ENCODE results near the gene PDE10A.

The PDE10A gene

GRCh38 chr6:165448210-165448609, 214.8 kb downstream of the PDE10A start:
- no peak for TF ChIP-seq CTCF (IDR thresholded peaks at IDR 0.05; ENCODE audit: poor library complexity, severe bottlenecking)
- Histone ChIP-seq H3K36me3 (ENCODE audit: low read depth) (no peaks in the 10 kb centered on the region), H3K27ac (ENCODE audit: poor library complexity, severe bottlenecking) (no peak overlapping the region), H3K4me1 (ENCODE audit: insufficient read depth, poor library complexity, severe bottlenecking) (no peaks in the 10 kb centered on the region), H3K9me3 (ENCODE audit: severe bottlenecking) (no peaks in the 10 kb centered on the region), H3K27me3 (ENCODE audit: insufficient read depth, poor library complexity, severe bottlenecking) (no peaks in the 10 kb centered on the region), H3K4me3 (ENCODE audit: severe bottlenecking) (no peak overlapping the region)
- ATAC-seq (ENCODE audit: low read depth) (no peak), DNase-seq (ENCODE audit: low spot score) (no peak)

DNA sequence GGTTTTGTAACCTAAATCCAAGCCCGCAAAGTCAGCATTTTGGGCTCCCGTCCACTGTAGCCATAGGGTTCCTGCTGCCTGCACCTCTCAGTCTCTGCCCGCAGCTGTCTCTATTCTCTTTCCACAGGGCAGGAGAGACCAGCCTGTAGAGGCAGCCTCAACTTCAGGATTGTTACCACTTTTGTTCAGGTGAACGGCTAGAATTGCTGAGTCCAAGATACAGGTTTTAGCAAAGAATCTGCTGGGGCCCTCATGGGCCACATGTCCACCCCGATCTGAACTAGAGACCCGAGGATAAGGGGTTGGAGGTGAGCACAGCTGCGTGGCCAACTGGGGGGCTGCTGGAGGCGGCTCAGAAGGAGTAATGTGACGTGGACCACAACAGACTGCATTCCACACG, 215.9 kb downstream of the PDE10A start:
- no peaks in the 10 kb centered on the region for H3K9me3 ChIP-seq (ENCODE audit: severe bottlenecking)
- no peak overlapping the region for H3K4me3 ChIP-seq (ENCODE audit: severe bottlenecking)
- no peaks in the 10 kb centered on the region for H3K36me3 ChIP-seq (ENCODE audit: low read depth)
- no peak overlapping the region for H3K27ac ChIP-seq (ENCODE audit: poor library complexity, severe bottlenecking)
- ATAC-seq (ENCODE audit: low read depth) (no peak; the same call in 2 of the 3 replicates), DNase-seq (ENCODE audit: low spot score) (no peak)
- H3K4me1 ChIP-seq (ENCODE audit: insufficient read depth, poor library complexity, severe bottlenecking), result no peaks in the 10 kb centered on the region
- no peak for TF ChIP-seq CTCF (IDR thresholded peaks at IDR 0.05; ENCODE audit: poor library complexity, severe bottlenecking)
- no peaks in the 10 kb centered on the region for H3K27me3 ChIP-seq (ENCODE audit: insufficient read depth, poor library complexity, severe bottlenecking)

DNA sequence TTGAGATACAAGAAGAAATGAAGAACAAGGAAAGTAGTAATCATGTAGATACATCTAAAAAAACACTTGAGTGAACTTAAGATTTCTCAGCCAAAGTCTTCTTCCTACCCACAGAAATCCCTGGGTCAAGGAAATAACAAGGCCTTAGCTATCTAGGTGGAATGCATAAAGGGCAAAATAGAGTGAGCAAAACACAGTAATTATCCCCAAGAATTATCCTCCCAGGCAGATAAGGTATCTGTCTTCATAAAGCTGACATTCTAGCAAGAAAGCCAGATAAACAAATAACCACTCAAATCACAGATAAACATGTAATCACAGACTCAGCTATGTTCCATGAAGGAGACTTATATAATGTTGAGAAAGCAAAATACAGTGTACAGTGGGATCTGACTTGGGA, 216.7 kb downstream of the PDE10A start:
- H3K9me3 ChIP-seq (ENCODE audit: severe bottlenecking), result no peaks in the 10 kb centered on the region
- no peak for TF ChIP-seq CTCF (IDR thresholded peaks at IDR 0.05; ENCODE audit: poor library complexity, severe bottlenecking)
- no peaks in the 10 kb centered on the region for H3K27me3 ChIP-seq (ENCODE audit: insufficient read depth, poor library complexity, severe bottlenecking)
- H3K4me1 ChIP-seq (ENCODE audit: insufficient read depth, poor library complexity, severe bottlenecking), result no peaks in the 10 kb centered on the region
- no peaks in the 10 kb centered on the region for H3K36me3 ChIP-seq (ENCODE audit: low read depth)
- ATAC-seq (ENCODE audit: low read depth), result no peak
- H3K27ac ChIP-seq (ENCODE audit: poor library complexity, severe bottlenecking), result no peak overlapping the region
- no peak for DNase-seq (ENCODE audit: low spot score)
- no peak overlapping the region for H3K4me3 ChIP-seq (ENCODE audit: severe bottlenecking)

- no peaks in the 10 kb centered on the region for H3K36me3 ChIP-seq (ENCODE audit: low read depth)
- ATAC-seq (ENCODE audit: low read depth) (no peak), DNase-seq (ENCODE audit: low spot score) (no peak)
- H3K4me3 ChIP-seq (ENCODE audit: severe bottlenecking), result no peak overlapping the region
- no peaks in the 10 kb centered on the region for H3K9me3 ChIP-seq (ENCODE audit: severe bottlenecking)
- no peaks in the 10 kb centered on the region for H3K27me3 ChIP-seq (ENCODE audit: insufficient read depth, poor library complexity, severe bottlenecking)
- H3K27ac ChIP-seq (ENCODE audit: poor library complexity, severe bottlenecking), result no peak overlapping the region
- no peak for TF ChIP-seq CTCF (IDR thresholded peaks at IDR 0.05; ENCODE audit: poor library complexity, severe bottlenecking)
- no peaks in the 10 kb centered on the region for H3K4me1 ChIP-seq (ENCODE audit: insufficient read depth, poor library complexity, severe bottlenecking)
Measured at GRCh38 chr6:165443462-165443861, 219.6 kb downstream of the PDE10A start.

GRCh38 chr6:165441181-165441580, 221.9 kb downstream of the PDE10A start:
- H3K4me3 ChIP-seq (ENCODE audit: severe bottlenecking), result no peak overlapping the region
- H3K27me3 ChIP-seq (ENCODE audit: insufficient read depth, poor library complexity, severe bottlenecking), result no peaks in the 10 kb centered on the region
- DNase-seq (ENCODE audit: low spot score), result no peak
- no peaks in the 10 kb centered on the region for H3K36me3 ChIP-seq (ENCODE audit: low read depth)
- TF ChIP-seq CTCF (IDR thresholded peaks at IDR 0.05; ENCODE audit: poor library complexity, severe bottlenecking), result no peak
- H3K27ac ChIP-seq (ENCODE audit: poor library complexity, severe bottlenecking), result no peak overlapping the region
- ATAC-seq (ENCODE audit: low read depth), result no peak
- no peaks in the 10 kb centered on the region for H3K9me3 ChIP-seq (ENCODE audit: severe bottlenecking)
- H3K4me1 ChIP-seq (ENCODE audit: insufficient read depth, poor library complexity, severe bottlenecking), result no peaks in the 10 kb centered on the region
